HepG2 (cell line): ENCODE data around the gene NPY. TPM values are rescaled to one million over a fixed set of nuclear protein-coding genes. Genes with fewer than 3 reads are reported as not detected.

Source experiments
- ATAC-seq: fragments of 200-7000 bp; cut with Tn5 transposase; 3 replicates; pipeline ENCODE4 v1.9.1; 2020; ENCODE audit warnings: mild to moderate bottlenecking, moderate library complexity
- BruUV-seq: library from RNA; stranded (reverse); fragments of 400-500 nt; replicated peaks from 2 replicates; lab custom pipeline; 2021; lab: Mats Ljungman, UMichigan
- CTCF ChIA-PET: fragments of 300-600 bp; formaldehyde crosslinking; extraction: SDS; loops from one replicate; lab custom pipeline; 2021; ENCODE audit warnings: low total read pairs, inconsistent platforms, low intra/inter-chr PET ratio; lab: Yijun Ruan, JAX
- POLR2A ChIA-PET: fragments of 350-600 bp; sonication (Branson Sonifier 250); formaldehyde crosslinking; loops from one replicate; lab custom pipeline; 2020; ENCODE audit warnings: antibody characterized with exemption, inconsistent platforms; lab: Yijun Ruan, JAX
- DNase-seq: peaks from one replicate; pipeline ENCODE4 v3.0.0-alpha.2; 2015; ENCODE audit warnings: low spot score
- FAIRE-seq: peaks from 3 replicates; lab custom pipeline; 2011; peaks lifted over from hg19 to GRCh38; lab: Jason Lieb, UNC
- H2AFZ ChIP-seq: one replicate; pipeline ENCODE4 v1.6.1; 2011; ENCODE audit warnings: low read length, inconsistent platforms
- H3K27ac ChIP-seq: fragments of 300-600 bp; 3 replicates; pipeline ENCODE4 v1.8.0; 2011; ENCODE audit warnings: mixed run types, mild to moderate bottlenecking, mixed read lengths, low read length, inconsistent platforms; ENCODE audit not compliant: insufficient read depth; ENCODE audit errors: extremely low read length
- H3K27me3 ChIP-seq, 2 experiments: fragments of 200-600 bp in 1 of 2; 2 replicates in 1 of 2; 3 replicates in 1 of 2; pipeline versions ENCODE4 v1.6.0 to v1.8.0; 2011; ENCODE audit warnings: low read length in 2 of 2, mild to moderate bottlenecking in 2 of 2, moderate library complexity in 2 of 2, inconsistent platforms in 1 of 2; ENCODE audit not compliant: insufficient read depth in 2 of 2, control insufficient read depth in 1 of 2
- H3K36me3 ChIP-seq, 2 experiments: fragments of 200-600 bp in 1 of 2; replicated peaks in 1 of 2; 2 replicates in 1 of 2; 3 replicates in 1 of 2; pipeline versions ENCODE4 v1.5.1 to v1.8.0; 2011; ENCODE audit warnings: low read length in 2 of 2, inconsistent platforms in 1 of 2; ENCODE audit not compliant: insufficient read depth in 2 of 2, control insufficient read depth in 1 of 2
- H3K4me1 ChIP-seq: 2 replicates; pipeline ENCODE4 v1.5.1; 2012; ENCODE audit warnings: low read length, inconsistent platforms; ENCODE audit not compliant: insufficient read depth
- H3K4me2 ChIP-seq: 2 replicates; pipeline ENCODE4 v1.6.0; 2011; ENCODE audit warnings: low read depth, low read length, inconsistent platforms
- H3K4me3 ChIP-seq, 3 experiments: fragments of 200-600 bp in 1 of 3; sonication (generic), shearing (Covaris generic) in 1 of 3; replicated peaks in 1 of 3; 2 replicates each; pipeline ENCODE4 v1.5.1; 2011 to 2016; ENCODE audit warnings: low read length in 3 of 3, inconsistent platforms in 2 of 3, low read depth in 2 of 3, mild to moderate bottlenecking in 2 of 3, control low read depth in 1 of 3, mixed read lengths in 1 of 3; ENCODE audit not compliant: insufficient read depth in 1 of 3
- H3K79me2 ChIP-seq: one replicate; pipeline ENCODE4 v1.6.1; 2011; ENCODE audit warnings: low read length, inconsistent platforms; ENCODE audit not compliant: insufficient read depth
- H3K9ac ChIP-seq: 2 replicates; pipeline ENCODE4 v1.6.0; 2011; ENCODE audit warnings: mild to moderate bottlenecking, low read depth, low read length, inconsistent platforms; ENCODE audit not compliant: insufficient read depth
- H3K9me3 ChIP-seq: 2 replicates; pipeline ENCODE4 v1.5.1; 2012; ENCODE audit warnings: mild to moderate bottlenecking, low read length
- H4K20me1 ChIP-seq: 2 replicates; pipeline ENCODE4 v1.6.0; 2011; ENCODE audit warnings: inconsistent platforms, mild to moderate bottlenecking, low read length, moderate library complexity; ENCODE audit not compliant: insufficient read depth
- CBX5 ChIP-seq: sonication (generic); formaldehyde crosslinking; IDR thresholded peaks from 2 replicates; pipeline ENCODE4 v1.4.0; 2020; ENCODE audit warnings: missing genetic modification reagents, borderline replicate concordance
- IRF1 ChIP-seq: sonication (generic); formaldehyde crosslinking; IDR thresholded peaks from 2 replicates; pipeline ENCODE4 v1.4.0; 2020; ENCODE audit warnings: low read depth, mild to moderate bottlenecking, missing genetic modification reagents
- ISL2 ChIP-seq: sonication (generic); formaldehyde crosslinking; IDR thresholded peaks from 2 replicates; pipeline ENCODE4 v1.5.0; 2020; ENCODE audit warnings: missing genetic modification reagents
- ZFP41 ChIP-seq: sonication (generic); formaldehyde crosslinking; IDR thresholded peaks from 2 replicates; pipeline ENCODE4 v1.4.0; 2020; ENCODE audit warnings: mild to moderate bottlenecking, missing genetic modification reagents, borderline replicate concordance
- ZNF567 ChIP-seq: sonication (generic); formaldehyde crosslinking; IDR thresholded peaks from 2 replicates; pipeline ENCODE4 v1.8.1; 2023; ENCODE audit warnings: mild to moderate bottlenecking, missing genetic modification reagents, borderline replicate concordance
- in situ Hi-C: cut with HindIII; loops from 2 replicates; pipeline ENCODE4 v1.10.0; 2017; ENCODE audit warnings: low pct_unique_long_range_greater_than_20kb; ENCODE audit not compliant: extremely low pct_ligation_motif_present
- intact Hi-C: fragments of 100-400 bp; cut with micrococcal nuclease; formaldehyde crosslinking; loops from one replicate; pipeline ENCODE4 v1.10.0; 2022; ENCODE audit not compliant: unreplicated experiment
- polyA plus RNA-seq, 8 experiments: library from polyadenylated mRNA; depleted of rRNA in 3 of 8; stranded (reverse) in 7 of 8; unstranded in 1 of 8; fragments of >200 nt; fragmentation: Illumina TruSeq in 4 of 8; extraction: Trizol in 4 of 8; gene quantifications; 2 replicates each; pipeline versions ENCODE4 v1.2.1 to v1.2.3, GENCODE V29; 2011 to 2016; ENCODE audit warnings: low read depth in 4 of 8, missing spikeins in 1 of 8, mixed read lengths in 1 of 8; ENCODE audit not compliant: insufficient read depth in 1 of 8
- total RNA-seq, 5 experiments: library from RNA; depleted of rRNA; stranded (reverse); fragments of >200 nt; fragmentation: Illumina TruSeq; extraction: Trizol; gene quantifications; 2 replicates each; pipeline ENCODE4 v1.2.3, GENCODE V29; 2016; ENCODE audit warnings: low read depth in 1 of 5
- TF ChIP-seq, protein P1 (sequence below): sonication (generic); formaldehyde crosslinking; IDR thresholded peaks from 2 replicates; pipeline ENCODE4 v1.4.0; 2020; ENCODE audit warnings: mild to moderate bottlenecking, missing genetic modification reagents
- TF ChIP-seq, protein P2 (sequence below): sonication (generic); formaldehyde crosslinking; IDR thresholded peaks from 2 replicates; pipeline ENCODE4 v1.5.1; 2020; ENCODE audit warnings: missing genetic modification reagents, mild to moderate bottlenecking, borderline replicate concordance

Gene NPY
- total and polyA plus RNA-seq, 2 of the 13 experiments (the other 11 are each of a cell fraction or from before 2014, with no cell fraction given), result not detected

- H3K27me3 ChIP-seq, result peaks cover 0 to 5% of the 10 kb centered on the region in 2 experiments; a peak in 1 of 5 replicates
- TF ChIP-seq, protein P1, sequence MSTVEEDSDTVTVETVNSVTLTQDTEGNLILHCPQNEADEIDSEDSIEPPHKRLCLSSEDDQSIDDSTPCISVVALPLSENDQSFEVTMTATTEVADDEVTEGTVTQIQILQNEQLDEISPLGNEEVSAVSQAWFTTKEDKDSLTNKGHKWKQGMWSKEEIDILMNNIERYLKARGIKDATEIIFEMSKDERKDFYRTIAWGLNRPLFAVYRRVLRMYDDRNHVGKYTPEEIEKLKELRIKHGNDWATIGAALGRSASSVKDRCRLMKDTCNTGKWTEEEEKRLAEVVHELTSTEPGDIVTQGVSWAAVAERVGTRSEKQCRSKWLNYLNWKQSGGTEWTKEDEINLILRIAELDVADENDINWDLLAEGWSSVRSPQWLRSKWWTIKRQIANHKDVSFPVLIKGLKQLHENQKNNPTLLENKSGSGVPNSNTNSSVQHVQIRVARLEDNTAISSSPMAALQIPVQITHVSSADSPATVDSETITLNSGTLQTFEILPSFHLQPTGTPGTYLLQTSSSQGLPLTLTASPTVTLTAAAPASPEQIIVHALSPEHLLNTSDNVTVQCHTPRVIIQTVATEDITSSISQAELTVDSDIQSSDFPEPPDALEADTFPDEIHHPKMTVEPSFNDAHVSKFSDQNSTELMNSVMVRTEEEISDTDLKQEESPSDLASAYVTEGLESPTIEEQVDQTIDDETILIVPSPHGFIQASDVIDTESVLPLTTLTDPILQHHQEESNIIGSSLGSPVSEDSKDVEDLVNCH, result no peak
- TF ChIP-seq IRF1, result no peak
- TF ChIP-seq ISL2 (CRISPR knock-in tag), result no peak
- TF ChIP-seq, protein P2, sequence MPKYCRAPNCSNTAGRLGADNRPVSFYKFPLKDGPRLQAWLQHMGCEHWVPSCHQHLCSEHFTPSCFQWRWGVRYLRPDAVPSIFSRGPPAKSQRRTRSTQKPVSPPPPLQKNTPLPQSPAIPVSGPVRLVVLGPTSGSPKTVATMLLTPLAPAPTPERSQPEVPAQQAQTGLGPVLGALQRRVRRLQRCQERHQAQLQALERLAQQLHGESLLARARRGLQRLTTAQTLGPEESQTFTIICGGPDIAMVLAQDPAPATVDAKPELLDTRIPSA (CRISPR knock-in tag), result no peak
- no peak for TF ChIP-seq CBX5 (CRISPR knock-in tag)
- no peak for TF ChIP-seq ZNF567 (CRISPR knock-in tag)
- no peak for TF ChIP-seq ZFP41 (CRISPR knock-in tag)
- no peaks in the 10 kb centered on the region for H3K36me3 ChIP-seq
- no peak overlapping the region for H3K4me3 ChIP-seq
- in situ Hi-C loops, result no loop called here
- H3K9ac ChIP-seq, result no peak overlapping the region
- H3K79me2 ChIP-seq, result no peaks in the 10 kb centered on the region
- DNase-seq, result no peak
- CTCF ChIA-PET, result no interaction called here
- intact Hi-C loops, result no loop called here
- no TSS peak for BruUV-seq
- H3K27ac ChIP-seq, result no peak overlapping the region
- POLR2A ChIA-PET, result no interaction called here
- FAIRE-seq, result no peak
- no peaks in the 10 kb centered on the region for H3K4me1 ChIP-seq
- H3K4me2 ChIP-seq, result no peak overlapping the region
- H3K9me3 ChIP-seq, result no peaks in the 10 kb centered on the region
- no peaks in the 10 kb centered on the region for H4K20me1 ChIP-seq
- no peak overlapping the region for H2AFZ ChIP-seq
- no peak for ATAC-seq
Observed at GRCh38 chr7:24319209-24319608, 35.2 kb downstream of the NPY start.
